ENCODE measurements around the gene ATP2B1.
A peak's percentile ranks its signal among the peaks of the same experiment; 100 is the strongest.

The ATP2B1 gene

GRCh38 chr12:89721291-89721987, 12.8 kb upstream of the ATP2B1 start:
- H3K4me3 ChIP-seq (ENCODE audit: control insufficient read depth, low read depth, low read length) = no peak overlapping the region
- no peak for DNase-seq (ENCODE audit: low read depth)
- no peak for TF ChIP-seq CTCF (conservative IDR thresholded peaks at IDR 0.05; ENCODE audit: control insufficient read depth, insufficient read depth, low read depth, low read length)

- no peak for DNase-seq (ENCODE audit: low read depth)
- H3K4me3 ChIP-seq (ENCODE audit: control insufficient read depth, low read depth, low read length) = no peak overlapping the region
- TF ChIP-seq CTCF (conservative IDR thresholded peaks at IDR 0.05; ENCODE audit: control insufficient read depth, insufficient read depth, low read depth, low read length) = no peak
Measured at GRCh38 chr12:89717759-89718523, 9.3 kb upstream of the ATP2B1 start.

GRCh38 chr12:89712706-89713105, 4.1 kb upstream of the ATP2B1 start:
- no peak overlapping the region for H3K4me3 ChIP-seq (ENCODE audit: control insufficient read depth, low read depth, low read length)
- DNase-seq (ENCODE audit: low read depth) = no peak
- no peak for TF ChIP-seq CTCF (conservative IDR thresholded peaks at IDR 0.05; ENCODE audit: control insufficient read depth, insufficient read depth, low read depth, low read length)

- no peak for TF ChIP-seq CTCF (conservative IDR thresholded peaks at IDR 0.05; ENCODE audit: control insufficient read depth, insufficient read depth, low read depth, low read length)
Measured at GRCh38 chr12:89710873-89711750, 2.5 kb upstream of the ATP2B1 start.

GRCh38 chr12:89709995-89710872, 1.6 kb upstream of the ATP2B1 start:
- no peak for TF ChIP-seq CTCF (conservative IDR thresholded peaks at IDR 0.05; ENCODE audit: control insufficient read depth, insufficient read depth, low read depth, low read length)
- peak overlapping the region; percentile 76 for H3K4me3 ChIP-seq (ENCODE audit: control insufficient read depth, low read depth, low read length)
- peak; percentile 61 for DNase-seq (ENCODE audit: low read depth)

More at GRCh38 chr12:89710873-89711750, 2.5 kb upstream of the ATP2B1 start:
- DNase-seq (ENCODE audit: low read depth) = peak; percentile 38
- peak overlapping the region; percentile 76 for H3K4me3 ChIP-seq (ENCODE audit: control insufficient read depth, low read depth, low read length)
